IPS DF 19.7 (cell line): ENCODE results near the gene REC8.
A peak's percentile ranks its signal among the peaks of the same experiment; 100 is the strongest.

Source experiments
- DNase-seq: peaks from one replicate; pipeline ENCODE4 v3.0.0-alpha.2; 2013; ENCODE audit warnings: low read depth, low spot score

Gene REC8

DNA sequence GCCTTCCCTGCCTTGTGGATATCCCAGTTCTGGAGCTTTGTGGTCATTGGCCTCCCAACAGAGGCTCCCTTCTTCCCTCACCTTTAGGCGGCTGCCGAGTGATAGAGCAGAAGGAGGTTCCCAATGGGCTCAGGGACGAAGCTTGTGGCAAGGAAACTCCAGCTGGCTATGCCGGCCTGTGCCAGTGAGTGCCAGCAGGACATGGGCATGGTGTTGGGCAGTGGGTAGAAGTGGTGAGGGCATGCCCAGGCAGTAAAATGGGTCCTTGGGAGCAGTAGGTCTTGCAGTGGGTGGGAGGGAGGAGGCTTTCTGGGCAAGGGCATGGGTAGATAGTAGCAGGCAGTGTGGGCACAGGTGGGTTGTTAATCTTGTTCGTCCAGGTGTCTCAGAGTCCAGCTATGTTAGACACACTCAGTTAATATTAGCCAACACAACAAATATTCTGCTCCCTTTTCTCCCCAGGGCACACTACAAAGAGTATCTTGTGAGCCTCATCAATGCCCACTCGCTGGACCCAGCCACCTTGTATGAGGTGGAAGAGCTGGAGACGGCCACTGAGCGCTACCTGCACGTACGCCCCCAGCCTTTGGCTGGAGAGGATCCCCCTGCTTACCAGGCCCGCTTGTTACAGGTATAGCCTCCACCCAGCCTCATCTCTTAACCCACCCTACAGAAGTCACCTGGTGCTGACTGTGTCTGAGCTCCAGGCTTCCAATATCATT lies 11.9 kb upstream of the REC8 start:
- DNase-seq, result no peak

DNA sequence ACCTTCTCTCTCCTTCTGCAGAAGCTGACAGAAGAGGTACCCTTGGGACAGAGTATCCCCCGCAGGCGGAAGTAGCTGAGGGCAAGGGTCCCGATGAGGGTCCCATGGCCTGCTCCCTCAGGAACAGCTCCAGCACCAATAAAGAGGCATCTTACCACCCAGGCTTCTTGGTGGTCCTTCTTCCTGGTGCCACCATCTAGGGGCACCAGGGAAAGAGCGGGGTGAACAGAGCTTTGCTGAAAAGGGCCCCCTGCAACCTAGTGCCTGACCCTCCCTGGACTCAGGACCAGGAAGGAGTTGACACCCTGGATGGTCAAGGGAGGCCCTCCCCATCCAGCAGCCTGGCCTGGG lies 11.4 kb upstream of the REC8 start:
- no peak for DNase-seq

DNA sequence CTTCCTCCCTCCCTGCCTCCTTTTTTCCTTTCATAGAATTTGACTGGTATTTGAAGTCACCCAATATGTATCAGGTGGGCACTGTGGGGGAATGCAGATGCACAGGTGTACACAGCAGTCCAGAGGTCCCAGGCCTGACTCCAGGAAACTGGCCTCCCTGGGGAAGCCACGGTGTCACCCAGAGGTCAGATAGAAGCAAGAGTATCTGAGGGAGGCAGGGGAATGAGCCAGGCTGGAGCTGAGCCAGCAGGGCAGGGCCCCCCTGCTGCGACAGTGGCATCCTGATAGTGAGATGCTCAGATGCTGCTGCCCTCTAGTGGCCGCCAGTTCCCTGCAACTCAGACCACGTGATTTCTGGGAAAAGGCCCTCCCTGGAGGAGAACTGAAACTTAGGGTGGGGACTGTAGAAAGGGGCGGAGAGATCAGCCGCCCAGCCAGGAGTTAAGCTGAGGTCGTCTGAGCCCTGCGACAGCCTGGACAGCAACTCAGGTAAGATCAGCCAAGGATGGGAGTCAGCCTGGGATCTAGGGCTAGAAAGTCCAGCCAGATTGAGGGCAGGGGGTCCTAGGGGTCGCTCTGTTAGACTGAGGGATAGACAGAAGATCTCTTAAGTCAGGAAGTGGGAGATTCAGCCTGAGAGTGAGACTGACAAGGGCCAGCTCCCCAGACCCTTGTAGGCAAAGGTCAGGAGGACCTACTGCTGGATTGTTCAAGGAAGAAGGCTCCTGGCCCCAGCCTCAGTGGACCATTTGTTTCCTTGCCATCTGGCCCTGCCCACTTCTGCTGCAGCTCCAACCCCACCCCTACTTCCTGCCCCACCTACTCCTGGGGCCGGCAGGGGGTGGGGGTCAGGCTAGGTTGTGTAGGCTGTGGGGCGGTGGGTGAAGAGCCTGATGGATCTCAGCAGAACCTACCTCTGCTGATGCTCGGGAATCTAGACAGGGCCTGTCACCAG lies 10.8 kb upstream of the REC8 start, which contains the start of gene IRF9:
Gene IRF9 (plus strand): TSS at position 416 of the 955 bp plus-strand sequence. CDS start 880 bp downstream, outside the sequence.
- peak; percentile 80 for DNase-seq

DNA sequence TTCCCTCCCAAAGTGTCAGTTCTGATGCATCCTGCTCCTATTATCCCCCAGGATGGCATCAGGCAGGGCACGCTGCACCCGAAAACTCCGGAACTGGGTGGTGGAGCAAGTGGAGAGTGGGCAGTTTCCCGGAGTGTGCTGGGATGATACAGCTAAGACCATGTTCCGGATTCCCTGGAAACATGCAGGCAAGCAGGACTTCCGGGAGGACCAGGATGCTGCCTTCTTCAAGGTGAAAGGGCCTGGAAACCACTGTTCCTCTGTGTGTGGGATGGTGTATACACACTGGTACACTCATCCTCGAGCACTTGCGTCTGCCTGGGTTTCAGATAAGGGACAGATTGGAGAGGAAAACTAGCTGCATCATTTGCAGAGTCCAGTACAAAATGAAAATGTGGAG lies 9.8 kb upstream of the REC8 start:
- no peak for DNase-seq

DNA sequence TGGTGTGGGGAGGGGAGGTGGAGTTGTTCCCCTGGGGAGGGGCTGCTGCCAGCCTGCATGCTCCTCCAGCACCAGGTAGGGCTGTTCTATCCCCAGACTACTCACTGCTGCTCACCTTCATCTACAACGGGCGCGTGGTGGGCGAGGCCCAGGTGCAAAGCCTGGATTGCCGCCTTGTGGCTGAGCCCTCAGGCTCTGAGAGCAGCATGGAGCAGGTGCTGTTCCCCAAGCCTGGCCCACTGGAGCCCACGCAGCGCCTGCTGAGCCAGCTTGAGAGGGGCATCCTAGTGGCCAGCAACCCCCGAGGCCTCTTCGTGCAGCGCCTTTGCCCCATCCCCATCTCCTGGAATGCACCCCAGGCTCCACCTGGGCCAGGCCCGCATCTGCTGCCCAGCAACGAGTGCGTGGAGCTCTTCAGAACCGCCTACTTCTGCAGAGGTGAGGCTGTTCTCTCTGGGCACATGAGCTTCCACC lies 7.3 kb upstream of the REC8 start:
- no peak for DNase-seq

DNA sequence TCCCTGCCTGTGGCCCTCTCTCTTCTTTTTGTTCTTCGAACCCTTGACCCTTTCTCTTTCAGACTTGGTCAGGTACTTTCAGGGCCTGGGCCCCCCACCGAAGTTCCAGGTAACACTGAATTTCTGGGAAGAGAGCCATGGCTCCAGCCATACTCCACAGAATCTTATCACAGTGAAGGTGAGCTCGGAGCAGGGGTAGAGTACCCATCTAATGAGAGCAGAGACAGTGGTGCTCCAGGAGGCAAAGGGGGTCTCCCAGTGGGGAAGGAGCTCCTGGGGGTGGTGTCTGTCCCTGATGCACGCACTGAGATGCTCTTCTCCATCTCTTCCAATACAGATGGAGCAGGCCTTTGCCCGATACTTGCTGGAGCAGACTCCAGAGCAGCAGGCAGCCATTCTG lies 6.1 kb upstream of the REC8 start:
- DNase-seq, result no peak

DNA sequence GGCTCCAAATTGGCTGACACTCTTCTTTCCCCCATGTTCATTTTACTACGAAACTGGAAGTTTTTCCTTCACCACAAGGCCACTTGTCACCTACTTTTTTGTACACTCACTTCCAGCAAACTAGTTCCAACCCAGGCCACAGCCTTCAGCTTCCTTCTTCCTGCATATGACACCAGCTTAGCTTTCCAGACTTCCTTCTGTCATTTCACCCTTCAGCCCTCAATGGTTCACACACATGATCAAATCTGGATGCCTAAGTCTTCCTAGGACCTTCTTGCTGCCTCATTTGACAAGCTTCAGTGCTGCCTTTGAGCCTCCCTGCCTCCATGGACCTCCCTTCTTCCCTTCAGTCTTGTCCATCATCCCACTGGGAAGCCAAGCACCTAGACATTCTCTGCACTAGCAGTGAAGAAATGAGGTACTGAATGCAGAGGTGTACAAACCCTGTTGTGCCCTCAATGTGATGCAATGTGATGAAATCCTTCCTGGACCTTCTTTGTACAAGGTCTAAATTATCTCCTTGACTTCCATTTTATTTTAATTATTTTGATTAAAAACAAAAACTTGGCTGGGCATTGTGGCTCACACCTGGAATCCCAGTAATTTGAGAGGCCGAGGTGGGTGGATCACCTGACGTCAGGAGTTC lies 4.3 kb upstream of the REC8 start:
- no peak for DNase-seq

DNA sequence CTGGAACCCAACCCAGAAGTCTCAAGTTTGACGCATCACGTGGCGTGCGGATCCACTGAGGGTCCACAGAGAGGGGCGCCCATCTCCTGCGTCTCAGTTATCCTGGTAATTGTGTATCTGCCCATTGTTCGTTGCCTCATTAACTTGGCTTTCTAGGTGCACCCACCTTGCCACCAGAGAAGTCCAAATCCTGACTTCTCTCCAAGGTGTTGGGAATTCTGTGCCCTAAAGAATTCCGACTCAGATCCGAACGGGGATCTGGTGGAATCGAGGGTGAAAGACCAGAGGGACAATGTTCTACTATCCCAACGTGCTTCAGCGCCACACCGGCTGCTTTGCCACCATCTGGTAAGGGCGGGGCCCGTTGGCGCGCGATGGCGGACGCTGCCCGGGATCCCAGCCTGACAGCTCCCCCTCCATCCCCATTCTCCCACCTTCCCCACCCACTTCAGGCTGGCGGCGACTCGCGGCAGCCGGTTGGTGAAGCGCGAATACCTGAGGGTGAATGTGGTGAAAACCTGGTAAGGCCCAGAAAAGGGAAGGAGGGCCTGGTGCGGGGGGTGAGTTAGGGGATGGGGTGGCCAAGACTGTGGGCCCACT lies 481 bp downstream of the REC8 start:
- DNase-seq, result no peak

DNA sequence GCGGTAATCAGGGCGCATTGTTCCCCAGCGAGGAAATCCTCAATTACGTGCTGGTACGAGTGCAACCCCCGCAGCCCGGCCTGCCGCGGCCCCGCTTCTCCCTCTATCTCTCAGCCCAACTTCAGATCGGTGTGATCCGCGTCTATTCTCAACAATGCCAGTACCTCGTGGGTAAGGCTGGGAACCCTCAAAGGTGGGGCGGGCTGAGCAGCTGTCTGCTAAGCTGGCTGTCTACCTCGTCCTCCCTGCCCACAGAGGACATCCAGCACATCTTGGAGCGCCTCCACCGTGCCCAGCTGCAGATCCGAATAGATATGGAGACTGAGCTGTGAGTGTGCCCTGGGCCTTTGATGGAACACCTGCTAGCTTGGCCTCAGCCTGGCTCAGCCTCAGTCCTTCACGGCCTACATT lies 996 bp downstream of the REC8 start:
- DNase-seq, result no peak

DNA sequence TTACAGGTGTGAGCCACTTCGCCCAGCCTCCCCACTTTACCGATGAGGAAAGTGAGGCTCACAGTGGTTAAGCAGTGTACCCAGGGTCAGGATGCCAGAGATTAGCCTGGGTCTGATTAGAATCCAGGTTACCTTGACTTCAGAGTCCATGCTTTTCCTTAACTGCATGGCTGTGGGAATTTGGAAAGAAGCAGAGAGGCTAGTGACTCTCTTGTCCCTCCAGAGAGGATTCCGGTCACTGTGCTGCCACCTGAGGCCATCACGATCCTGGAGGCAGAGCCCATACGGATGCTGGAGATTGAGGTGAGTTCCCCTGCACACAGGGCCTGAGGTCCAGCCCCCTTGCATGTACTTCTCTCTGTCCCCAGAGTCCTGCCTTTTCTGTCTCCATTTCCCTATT lies 4.7 kb downstream of the REC8 start:
- DNase-seq, result no peak

DNA sequence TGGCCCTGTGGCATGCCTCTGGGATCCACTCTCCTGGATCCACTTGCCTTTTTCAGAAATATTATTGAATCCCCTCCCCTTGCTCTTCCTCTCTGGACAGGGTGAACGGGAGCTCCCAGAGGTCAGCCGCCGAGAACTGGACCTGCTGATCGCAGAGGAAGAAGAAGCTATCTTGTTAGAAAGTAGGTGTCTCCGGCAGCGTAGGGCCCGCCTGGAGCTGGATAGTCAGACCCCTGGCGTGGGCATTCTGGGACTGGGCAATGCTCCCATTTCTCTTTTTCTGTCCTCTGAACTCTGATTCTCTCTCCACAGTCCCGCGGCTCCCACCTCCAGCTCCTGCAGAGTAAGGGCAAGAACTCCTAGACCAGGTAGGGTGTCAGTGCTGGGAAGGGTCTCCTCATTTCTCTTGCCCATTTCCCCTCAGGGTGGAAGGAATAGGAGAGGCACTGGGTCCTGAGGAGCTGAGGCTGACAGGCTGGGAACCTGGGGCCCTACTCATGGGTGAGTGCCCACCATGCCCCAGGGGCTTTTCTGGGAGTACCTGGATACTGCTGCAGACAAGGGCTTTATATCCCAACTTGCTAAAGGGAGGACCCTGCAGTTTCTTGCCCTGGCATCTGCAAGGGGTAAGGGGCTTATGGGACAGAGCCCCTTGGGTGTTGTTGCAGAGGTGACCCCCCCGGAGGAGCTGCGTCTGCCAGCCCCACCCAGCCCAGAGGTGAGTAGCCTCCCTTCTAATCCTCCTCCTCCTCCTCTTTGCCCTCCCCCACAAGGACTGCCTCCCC lies 5.4 kb downstream of the REC8 start:
- no peak for DNase-seq

DNA sequence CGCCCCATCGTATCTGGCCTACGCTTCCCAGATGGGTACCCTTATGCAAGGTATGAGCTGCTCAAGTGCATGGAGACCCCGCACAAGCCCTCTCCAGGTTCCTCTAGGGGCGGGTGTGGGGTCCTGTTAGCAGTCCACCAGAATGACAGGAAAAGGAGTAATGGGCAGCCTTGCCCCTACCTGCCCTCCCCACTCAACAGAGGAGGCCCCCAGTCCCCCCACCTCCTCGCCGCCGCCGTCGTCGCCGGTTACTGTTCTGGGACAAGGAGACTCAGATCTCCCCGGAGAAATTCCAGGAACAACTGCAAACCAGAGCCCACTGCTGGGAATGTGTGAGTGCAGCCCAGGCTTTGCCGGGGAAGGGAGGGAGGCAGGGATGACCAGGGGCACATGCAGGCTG lies 6.0 kb downstream of the REC8 start:
- DNase-seq, result no peak

DNA sequence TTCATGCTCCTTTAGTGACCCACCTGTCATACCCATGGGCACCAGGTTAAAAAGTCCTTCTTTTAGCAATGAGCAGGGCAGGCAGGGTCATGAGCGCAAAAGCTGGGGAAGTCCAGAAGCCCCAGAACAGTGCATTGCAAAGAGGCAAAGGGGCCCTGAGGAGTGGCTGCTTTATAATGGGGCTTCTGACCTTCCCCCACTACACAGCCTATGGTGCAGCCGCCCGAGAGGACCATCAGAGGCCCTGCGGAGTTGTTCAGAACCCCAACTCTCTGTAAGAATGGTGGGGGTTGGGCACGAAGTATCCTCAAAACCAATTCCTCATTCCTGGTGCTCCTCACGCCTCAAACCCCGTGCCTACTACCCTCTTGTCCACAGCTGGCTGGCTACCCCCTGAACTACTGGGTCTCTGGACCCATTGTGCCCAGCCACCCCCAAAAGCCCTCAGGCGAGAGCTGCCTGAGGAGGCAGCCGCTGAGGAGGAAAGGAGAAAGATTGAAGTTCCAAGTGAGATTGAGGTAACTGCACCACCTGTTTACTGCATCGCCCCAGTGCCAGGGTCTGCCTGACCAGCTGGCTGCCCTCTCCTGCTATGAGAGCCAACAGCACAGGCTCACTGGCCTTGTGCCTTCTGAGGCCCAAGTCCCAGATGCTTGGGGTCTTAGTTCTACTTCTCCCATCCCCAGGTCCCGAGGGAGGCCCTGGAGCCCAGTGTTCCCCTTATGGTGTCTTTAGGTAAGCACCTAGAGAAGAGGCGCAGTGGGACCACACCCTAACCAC lies 6.7 kb downstream of the REC8 start:
- DNase-seq, result no peak

DNA sequence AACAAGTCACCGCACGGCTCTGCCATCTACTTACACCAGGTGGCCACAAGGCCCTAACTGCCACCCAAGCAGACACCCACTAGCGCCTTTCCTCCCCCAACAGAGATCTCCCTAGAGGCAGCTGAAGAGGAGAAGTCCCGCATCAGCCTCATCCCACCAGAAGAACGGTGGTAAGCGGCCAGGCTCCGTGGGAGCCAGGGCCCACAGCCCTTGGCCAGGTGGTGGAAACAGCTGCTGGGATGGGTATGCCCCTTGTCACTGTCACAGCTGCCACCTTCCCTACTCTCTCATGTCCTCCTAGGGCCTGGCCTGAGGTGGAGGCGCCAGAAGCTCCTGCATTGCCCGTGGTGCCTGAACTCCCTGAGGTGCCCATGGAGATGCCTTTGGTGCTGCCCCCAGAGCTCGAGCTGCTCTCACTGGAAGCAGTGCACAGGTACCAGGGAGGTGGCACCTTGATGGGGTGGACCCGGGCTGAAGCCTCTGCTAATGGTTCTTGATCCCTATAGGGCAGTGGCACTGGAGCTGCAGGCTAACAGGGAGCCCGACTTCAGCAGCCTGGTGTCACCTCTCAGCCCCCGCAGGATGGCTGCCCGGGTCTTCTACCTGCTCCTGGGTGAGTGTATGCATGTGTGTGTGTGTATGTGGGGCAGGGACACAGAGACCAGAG lies 7.5 kb downstream of the REC8 start:
- no peak for DNase-seq

DNA sequence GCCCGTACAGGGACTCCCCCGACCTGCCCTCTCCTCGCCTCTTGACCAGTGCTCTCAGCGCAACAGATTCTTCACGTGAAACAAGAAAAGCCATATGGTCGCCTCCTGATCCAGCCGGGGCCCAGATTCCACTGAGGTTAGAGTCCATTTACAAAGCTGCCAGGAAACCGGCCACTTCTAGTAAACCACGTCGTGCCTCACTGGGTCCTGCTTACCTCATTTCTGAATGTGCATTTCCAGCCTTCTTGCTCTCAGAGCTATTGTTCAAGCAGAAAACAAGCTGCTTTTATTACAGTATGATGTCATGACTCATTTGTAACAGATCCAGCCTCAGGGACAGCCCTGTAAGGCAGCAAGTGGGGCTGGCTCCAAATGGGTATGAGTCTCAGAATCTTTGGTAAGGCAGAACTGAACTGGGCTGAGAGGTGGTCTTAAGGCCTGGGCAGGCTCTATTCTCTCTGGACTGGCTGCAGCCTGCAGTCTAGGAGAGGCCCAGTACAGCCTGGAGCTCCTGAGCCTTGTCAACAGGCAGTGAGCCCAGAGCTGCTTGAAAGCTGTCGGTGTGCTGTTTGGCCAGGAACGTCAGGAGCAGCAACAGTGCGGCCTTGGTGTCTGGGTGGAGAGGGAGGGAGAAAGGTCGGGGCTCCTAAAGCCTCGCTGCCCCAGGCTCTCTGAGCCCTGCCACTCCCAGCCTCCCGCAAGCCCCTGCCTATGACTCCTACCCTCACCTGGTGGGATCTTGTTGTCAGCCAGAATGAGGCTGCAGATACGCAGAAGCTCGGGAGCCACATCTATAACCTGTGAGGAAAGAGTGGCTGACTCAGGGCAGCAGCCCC lies 8.3 kb downstream of the REC8 start:
- DNase-seq, result no peak

DNA sequence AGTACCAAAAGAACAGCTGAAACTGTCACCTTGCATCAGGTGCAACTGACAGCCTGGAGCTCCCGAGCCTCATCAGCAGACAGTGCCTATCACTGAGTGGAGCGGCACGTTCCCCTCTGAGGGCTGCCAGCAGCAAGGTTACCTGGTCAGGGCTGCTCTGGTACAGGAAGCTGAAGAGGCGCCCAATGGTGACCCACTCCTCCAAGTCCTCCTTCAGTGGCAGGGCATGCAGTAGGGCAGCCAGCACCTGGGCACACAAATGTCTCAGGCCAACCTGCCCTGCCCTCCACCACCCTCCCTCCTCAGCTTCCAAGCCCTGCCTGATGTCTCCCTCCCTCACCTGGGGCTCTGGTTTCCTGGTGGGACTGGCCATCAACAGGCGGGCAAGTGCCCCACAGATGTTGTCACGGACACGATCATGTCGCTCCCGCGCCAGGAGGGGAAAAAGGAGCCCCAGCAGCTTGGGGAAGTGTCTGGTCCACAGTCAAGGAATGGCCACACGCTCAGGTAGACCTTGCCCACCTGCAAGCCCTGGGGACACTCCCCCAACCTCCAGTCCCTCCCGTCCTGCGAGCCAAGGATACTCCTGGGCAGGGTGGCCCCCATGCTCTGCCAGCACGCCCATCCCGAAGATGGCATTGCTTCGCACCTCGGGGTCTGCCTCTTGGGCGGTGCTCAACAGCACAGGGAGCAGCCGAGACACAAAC lies 9.6 kb downstream of the REC8 start:
- DNase-seq, result no peak

DNA sequence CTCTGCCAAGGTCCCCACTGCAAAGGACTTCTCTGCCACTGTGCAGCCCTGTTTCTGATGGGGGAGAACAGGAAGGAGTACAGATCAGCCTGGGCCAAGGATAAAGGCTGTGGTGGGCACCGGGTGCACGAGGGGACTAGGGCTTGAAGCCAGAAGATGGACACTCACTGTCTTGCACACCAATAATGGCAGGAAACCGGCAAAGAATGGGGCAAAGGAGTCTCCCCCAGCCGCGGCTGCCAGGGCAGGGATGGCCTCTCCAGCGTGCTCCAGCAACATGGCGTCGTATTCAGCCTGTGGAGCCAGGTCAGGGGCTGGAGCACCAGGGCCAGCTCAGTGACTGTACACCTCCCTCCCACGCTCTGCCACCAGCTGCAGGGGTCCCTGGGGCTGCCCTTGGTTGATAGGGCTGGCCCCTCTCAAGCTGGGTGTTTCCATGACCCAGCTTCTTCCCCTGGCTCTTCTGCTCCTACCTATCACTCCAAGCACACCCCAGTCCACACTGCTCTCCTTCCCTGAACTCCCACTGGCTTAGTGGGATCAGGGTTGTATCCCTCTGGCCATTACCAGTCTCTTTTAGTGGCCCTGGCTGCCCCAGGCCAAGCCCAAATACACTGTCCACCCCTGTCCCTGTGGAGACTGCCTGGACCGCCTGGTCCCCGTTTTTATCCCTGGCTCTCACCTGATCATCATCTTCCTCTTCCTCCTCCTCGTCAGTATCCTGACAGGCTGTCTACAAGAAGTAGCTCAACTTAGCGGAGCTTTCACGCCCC lies 10.4 kb downstream of the REC8 start:
- DNase-seq, result no peak
